GM18511 (cell line): Measurements from ENCODE around the gene DNALI1.
"Not testable (repeated sequence)": the region's sequence is repeated elsewhere in the genome, so short reads cannot be mapped to it uniquely, and the experiment has no call there.

Source experiments
- ATAC-seq: cut with Tn5 transposase; IDR thresholded peaks from one replicate; pipeline ENCODE4 v1.9.1; 2021; ENCODE audit warnings: mild to moderate bottlenecking, moderate library complexity; ENCODE audit not compliant: unreplicated experiment

The DNALI1 gene

GRCh38 chr1:37556712-37557196 lies at the start of gene DNALI1:
DNALI1 (plus strand) TSS chr1:37556940; CDS start chr1:37556995, 55 bp downstream.
- ATAC-seq: no peak

GRCh38 chr1:37509181-37509580 lies 47.6 kb upstream of the DNALI1 start:
- ATAC-seq: no peak

GRCh38 chr1:37513795-37514349 lies 42.9 kb upstream of the DNALI1 start:
- ATAC-seq: peak; percentile 55

- peak; percentile 92 for ATAC-seq
Observed at GRCh38 chr1:37514350-37515184, 42.2 kb upstream of the DNALI1 start, which contains the start of gene MEAF6. MEAF6 (minus strand) TSS chr1:37514766; CDS start chr1:37514746, 20 bp downstream.

GRCh38 chr1:37515185-37516034 lies 41.3 kb upstream of the DNALI1 start:
- ATAC-seq: no peak

- ATAC-seq: no peak
Observed at GRCh38 chr1:37517569-37517968, 39.2 kb upstream of the DNALI1 start.

GRCh38 chr1:37518241-37518640 lies 38.5 kb upstream of the DNALI1 start:
- ATAC-seq: not testable (repeated sequence)

GRCh38 chr1:37518929-37519328 lies 37.8 kb upstream of the DNALI1 start:
- ATAC-seq: not testable (repeated sequence)

- no peak for ATAC-seq
Observed at GRCh38 chr1:37519613-37520012, 37.1 kb upstream of the DNALI1 start.

- ATAC-seq: not testable (repeated sequence)
Observed at GRCh38 chr1:37529888-37530287, 26.9 kb upstream of the DNALI1 start.

- not testable (repeated sequence) for ATAC-seq
Observed at GRCh38 chr1:37532418-37533156, 24.2 kb upstream of the DNALI1 start.

- ATAC-seq: no peak
Observed at GRCh38 chr1:37533317-37534093, 23.2 kb upstream of the DNALI1 start.

- no peak for ATAC-seq
Observed at GRCh38 chr1:37537378-37537777, 19.4 kb upstream of the DNALI1 start.

GRCh38 chr1:37539154-37539553 lies 17.6 kb upstream of the DNALI1 start:
- ATAC-seq: not testable (repeated sequence)

- no peak for ATAC-seq
Observed at GRCh38 chr1:37540036-37540785, 16.5 kb upstream of the DNALI1 start.

GRCh38 chr1:37544530-37544929 lies 12.2 kb upstream of the DNALI1 start:
- ATAC-seq: no peak

GRCh38 chr1:37545019-37545418 lies 11.7 kb upstream of the DNALI1 start:
- no peak for ATAC-seq

GRCh38 chr1:37549341-37549740 lies 7.4 kb upstream of the DNALI1 start:
- ATAC-seq: no peak

- no peak for ATAC-seq
Observed at GRCh38 chr1:37553598-37553926, 3.2 kb upstream of the DNALI1 start.
